Colonic mucosa (tissue), 4 donors: ENCODE measurements around the gene PTPRT. TPM values are rescaled to one million over a fixed set of nuclear protein-coding genes. Genes with fewer than 3 reads are reported as not detected.

ENCODE experiments used
- DNase-seq: peaks from one replicate; pipeline ENCODE4 v3.0.0-alpha.2; 2020
- H3K27ac ChIP-seq: fragments of 200-600 bp; one replicate; pipeline ENCODE4 v1.8.0; 2021
- H3K27me3 ChIP-seq: fragments of 200-600 bp; one replicate; pipeline ENCODE4 v1.8.0; 2021
- H3K36me3 ChIP-seq: fragments of 200-600 bp; one replicate; pipeline ENCODE4 v1.8.0; 2021
- H3K4me1 ChIP-seq: fragments of 200-600 bp; one replicate; pipeline ENCODE4 v1.8.0; 2021; ENCODE audit warnings: mild to moderate bottlenecking
- H3K4me3 ChIP-seq: fragments of 200-600 bp; one replicate; pipeline ENCODE4 v1.8.0; 2021
- H3K9ac ChIP-seq, 2 donors: one replicate each; pipeline ENCODE4 v1.7.0; 2013; ENCODE audit warnings: control low read depth in 2 of 2, low read depth in 2 of 2, low read length in 2 of 2
- H3K9me3 ChIP-seq: fragments of 200-600 bp; one replicate; pipeline ENCODE4 v1.8.0; 2021
- intact Hi-C: fragments of 100-400 bp; cut with DNase I; formaldehyde crosslinking; loops from one replicate; pipeline ENCODE4 v1.14.1; 2022
- total RNA-seq, 2 donors: library from RNA; stranded (reverse); fragmentation: NEBNext Ultra II Directional in 1 of 2; extraction: Animal tissue kit (Norgen Biotek cat#: 25700) in 1 of 2; gene quantifications; one replicate each; pipeline ENCODE4 v1.2.1, GENCODE V29; 2021
- TF ChIP-seq, protein P1 (sequence below): fragments of 200-600 bp; IDR thresholded peaks from one replicate; pipeline ENCODE4 v1.8.0; 2022; ENCODE audit warnings: antibody characterized with exemption, mild to moderate bottlenecking
- donor health status: healthy.
- donor health status: DM: no; HTN: no; CAD: no.
- donor health status: DM: no; HTN: no; CAD: no.

Gene PTPRT
- total RNA-seq, 2 donors from 2014 or later, result 0.11 to 0.12 TPM

DNA sequence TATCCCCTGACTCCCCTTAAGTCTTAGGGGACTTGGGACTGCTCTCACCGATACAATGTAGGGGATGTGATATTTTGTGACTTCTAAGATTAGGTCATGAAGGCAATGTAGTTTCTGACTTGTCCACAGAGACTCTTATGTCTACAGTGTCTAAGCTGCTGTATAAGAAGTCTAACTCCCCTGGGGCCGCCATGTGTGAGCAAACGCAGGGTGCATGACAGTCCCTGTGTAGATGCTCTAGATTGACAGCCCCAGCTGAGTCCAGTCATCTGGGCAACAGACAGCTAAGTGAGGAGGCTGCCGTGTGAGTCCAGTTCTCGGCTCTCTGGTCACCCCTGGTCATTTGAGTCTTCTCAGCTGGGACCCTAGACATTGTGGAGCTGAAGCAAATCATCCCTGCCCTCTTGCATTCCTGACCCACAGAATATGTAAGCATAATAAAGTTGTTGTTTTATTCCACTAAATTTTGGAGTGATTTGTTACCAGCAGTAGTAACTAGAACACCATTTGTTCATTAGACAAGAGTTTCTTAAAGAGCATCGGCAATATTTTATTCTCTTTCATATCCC lies 828.2 kb downstream of the PTPRT start:
- no peak overlapping the region for H3K9ac ChIP-seq
- H3K4me1 ChIP-seq, result no peaks in the 10 kb centered on the region
- no peak for DNase-seq
- intact Hi-C loops, result no loop called here
- TF ChIP-seq, protein P1, sequence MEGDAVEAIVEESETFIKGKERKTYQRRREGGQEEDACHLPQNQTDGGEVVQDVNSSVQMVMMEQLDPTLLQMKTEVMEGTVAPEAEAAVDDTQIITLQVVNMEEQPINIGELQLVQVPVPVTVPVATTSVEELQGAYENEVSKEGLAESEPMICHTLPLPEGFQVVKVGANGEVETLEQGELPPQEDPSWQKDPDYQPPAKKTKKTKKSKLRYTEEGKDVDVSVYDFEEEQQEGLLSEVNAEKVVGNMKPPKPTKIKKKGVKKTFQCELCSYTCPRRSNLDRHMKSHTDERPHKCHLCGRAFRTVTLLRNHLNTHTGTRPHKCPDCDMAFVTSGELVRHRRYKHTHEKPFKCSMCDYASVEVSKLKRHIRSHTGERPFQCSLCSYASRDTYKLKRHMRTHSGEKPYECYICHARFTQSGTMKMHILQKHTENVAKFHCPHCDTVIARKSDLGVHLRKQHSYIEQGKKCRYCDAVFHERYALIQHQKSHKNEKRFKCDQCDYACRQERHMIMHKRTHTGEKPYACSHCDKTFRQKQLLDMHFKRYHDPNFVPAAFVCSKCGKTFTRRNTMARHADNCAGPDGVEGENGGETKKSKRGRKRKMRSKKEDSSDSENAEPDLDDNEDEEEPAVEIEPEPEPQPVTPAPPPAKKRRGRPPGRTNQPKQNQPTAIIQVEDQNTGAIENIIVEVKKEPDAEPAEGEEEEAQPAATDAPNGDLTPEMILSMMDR, result no peak
- H3K9me3 ChIP-seq, result no peaks in the 10 kb centered on the region
- no peaks in the 10 kb centered on the region for H3K36me3 ChIP-seq
- H3K4me3 ChIP-seq, result no peak overlapping the region
- no peak overlapping the region for H3K27ac ChIP-seq
- H3K27me3 ChIP-seq, result no peaks in the 10 kb centered on the region

DNA sequence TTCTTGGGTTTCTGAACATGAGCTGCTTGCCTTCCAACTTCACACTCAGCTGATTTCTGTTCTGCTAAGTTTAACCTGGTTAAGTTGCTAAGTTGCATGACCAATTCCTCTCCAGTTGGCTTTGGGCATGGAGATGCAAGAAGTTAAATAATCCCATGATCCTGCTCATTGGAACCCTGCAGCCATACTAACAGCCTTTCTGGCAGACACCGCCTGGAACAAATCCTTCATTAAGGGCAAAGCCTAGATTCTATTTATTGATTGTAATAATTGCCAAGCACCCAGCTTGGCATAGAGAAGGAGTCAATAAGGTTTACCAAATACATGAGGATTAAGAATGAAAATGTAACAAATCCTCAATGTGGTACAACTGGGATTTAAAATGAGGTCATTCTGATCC lies 829.1 kb downstream of the PTPRT start:
- intact Hi-C loops, result no loop called here
- Histone ChIP-seq H3K9me3 (no peaks in the 10 kb centered on the region), H3K27me3 (no peaks in the 10 kb centered on the region), H3K9ac (no peak overlapping the region), H3K27ac (no peak overlapping the region), H3K4me3 (no peak overlapping the region), H3K4me1 (no peaks in the 10 kb centered on the region), H3K36me3 (no peaks in the 10 kb centered on the region)
- DNase-seq, result no peak
- TF ChIP-seq, protein P1, result no peak

DNA sequence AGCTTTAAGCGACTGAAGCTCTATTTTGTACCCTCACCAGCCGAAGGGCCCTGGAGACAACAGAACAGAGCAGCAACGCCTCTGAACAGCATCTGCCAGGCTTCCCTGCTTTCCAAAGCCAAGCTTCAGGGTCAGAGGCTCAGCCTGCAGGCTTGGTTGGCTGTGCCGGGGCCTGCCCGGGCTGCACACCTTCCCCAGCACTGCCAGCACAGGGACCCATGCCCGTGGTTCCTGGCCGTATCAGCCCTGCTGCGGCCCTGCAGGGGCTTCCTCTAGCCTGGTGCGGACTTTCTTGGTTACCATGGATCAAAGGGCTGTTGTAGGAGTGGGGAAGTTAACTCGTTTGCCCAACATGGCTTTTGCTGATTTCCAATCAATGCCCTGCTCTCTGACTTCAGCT lies 830.1 kb downstream of the PTPRT start:
- intact Hi-C loops, result no loop called here
- no peak overlapping the region for H3K4me3 ChIP-seq
- H3K9ac ChIP-seq, result no peak overlapping the region
- H3K27me3 ChIP-seq, result no peaks in the 10 kb centered on the region
- no peak for DNase-seq
- TF ChIP-seq, protein P1, result no peak
- no peaks in the 10 kb centered on the region for H3K9me3 ChIP-seq
- H3K36me3 ChIP-seq, result no peaks in the 10 kb centered on the region
- no peaks in the 10 kb centered on the region for H3K4me1 ChIP-seq
- no peak overlapping the region for H3K27ac ChIP-seq

DNA sequence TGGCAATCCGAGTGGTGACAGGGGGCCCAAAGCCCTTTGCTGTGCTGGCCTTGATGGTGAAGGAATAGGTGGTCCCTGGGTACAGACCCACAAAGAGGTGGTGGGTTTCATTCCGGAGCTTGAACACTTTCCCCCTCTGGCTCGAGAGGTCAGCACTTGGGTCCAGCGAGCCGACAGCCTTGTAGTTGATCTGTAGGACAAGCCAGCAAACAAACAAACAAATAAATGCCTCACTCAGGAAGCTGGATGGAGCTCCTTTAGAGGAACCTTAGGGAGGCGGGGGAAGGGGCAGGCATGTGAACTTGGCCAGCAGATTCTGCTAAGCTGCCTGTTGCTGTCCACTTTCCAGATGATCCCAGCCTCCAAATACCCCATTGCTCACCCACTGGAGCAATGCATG lies 837.6 kb downstream of the PTPRT start:
- H3K36me3 ChIP-seq, result no peaks in the 10 kb centered on the region
- H3K9ac ChIP-seq, result no peak overlapping the region
- no peaks in the 10 kb centered on the region for H3K27me3 ChIP-seq
- no peaks in the 10 kb centered on the region for H3K4me1 ChIP-seq
- H3K9me3 ChIP-seq, result no peaks in the 10 kb centered on the region
- intact Hi-C loops, result no loop called here
- no peak overlapping the region for H3K27ac ChIP-seq
- TF ChIP-seq, protein P1, result no peak
- no peak overlapping the region for H3K4me3 ChIP-seq
- no peak for DNase-seq

DNA sequence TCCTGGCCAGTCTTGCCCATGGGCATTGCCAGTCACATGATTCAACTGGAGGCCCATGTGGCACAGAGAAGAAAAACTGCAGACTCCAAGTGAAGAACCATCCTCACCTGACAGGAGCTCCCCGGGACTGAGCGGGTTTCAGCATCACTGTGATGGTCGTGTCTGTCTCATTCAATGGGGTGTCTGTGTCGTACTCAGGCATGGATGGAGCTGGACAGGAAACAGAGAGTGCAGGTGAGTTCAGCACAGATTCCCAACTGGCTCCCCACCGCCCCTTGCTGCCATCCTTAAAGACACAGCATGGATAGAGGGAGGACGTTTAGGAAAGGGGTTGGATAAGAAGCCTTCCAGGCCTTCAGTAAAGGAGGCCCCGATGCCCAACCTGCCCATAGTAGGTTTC lies 839.2 kb downstream of the PTPRT start:
- DNase-seq, result no peak
- intact Hi-C loops, result no loop called here
- Histone ChIP-seq H3K27ac (no peak overlapping the region), H3K36me3 (no peaks in the 10 kb centered on the region), H3K4me1 (no peaks in the 10 kb centered on the region), H3K27me3 (no peaks in the 10 kb centered on the region), H3K9me3 (no peaks in the 10 kb centered on the region), H3K9ac (no peak overlapping the region), H3K4me3 (no peak overlapping the region)
- TF ChIP-seq, protein P1, result no peak
